GM18519 (cell line): ENCODE data around the gene DEDD.

ENCODE experiments used
- ATAC-seq: cut with Tn5 transposase; IDR thresholded peaks from one replicate; pipeline ENCODE4 v1.9.1; 2021; ENCODE audit warnings: mild to moderate bottlenecking, moderate library complexity; ENCODE audit not compliant: unreplicated experiment, low FRiP score

The DEDD gene

GRCh38 chr1:161079436-161080110, 52.9 kb downstream of the DEDD start:
- no peak for ATAC-seq

- no peak for ATAC-seq
Measured at GRCh38 chr1:161077426-161077825, 55.0 kb downstream of the DEDD start.

GRCh38 chr1:161076410-161076809, 56.1 kb downstream of the DEDD start:
- ATAC-seq, result no peak

- ATAC-seq, result no peak
Measured at GRCh38 chr1:161074676-161075368, 57.6 kb downstream of the DEDD start.

- no peak for ATAC-seq
Measured at GRCh38 chr1:161073474-161074121, 58.9 kb downstream of the DEDD start.

- no peak for ATAC-seq
Measured at GRCh38 chr1:161072751-161073449, 59.6 kb downstream of the DEDD start.

GRCh38 chr1:161071886-161072371, 60.5 kb downstream of the DEDD start:
- no peak for ATAC-seq
